Neural cell (in vitro differentiated cells): ENCODE data around the gene ANKFN1. TPM values are rescaled to one million over a fixed set of nuclear protein-coding genes. Genes with fewer than 3 reads are reported as not detected.

ENCODE experiments used
- H2AFZ ChIP-seq: fragments of 200-600, 300-800 bp; sonication (generic), shearing (Covaris generic); 2 replicates; pipeline ENCODE4 v1.6.0; 2014; ENCODE audit warnings: low read depth, mild to moderate bottlenecking, antibody characterized with exemption, low read length, moderate library complexity
- H3F3A ChIP-seq: fragments of 200-600 bp; shearing (Covaris generic); 2 replicates; pipeline ENCODE4 v1.6.1; 2016; ENCODE audit warnings: mild to moderate bottlenecking, moderate library complexity, mixed read lengths, antibody characterized with exemption, low read length; ENCODE audit not compliant: insufficient read depth, poor library complexity, severe bottlenecking
- H3K27ac ChIP-seq: fragments of 200-600, 300-800 bp; sonication (generic), shearing (Covaris generic); 2 replicates; pipeline ENCODE4 v1.5.1; 2014; ENCODE audit warnings: mild to moderate bottlenecking, low read length, moderate library complexity
- H3K27me3 ChIP-seq: fragments of 300-800, 200-600 bp; sonication (generic), shearing (Covaris generic); 2 replicates; pipeline ENCODE4 v1.6.0; 2014; ENCODE audit warnings: mild to moderate bottlenecking, low read depth, low read length, moderate library complexity; ENCODE audit not compliant: insufficient read depth
- H3K36me3 ChIP-seq: fragments of 300-800, 200-600 bp; sonication (generic), shearing (Covaris generic); 2 replicates; pipeline ENCODE4 v1.5.1; 2014; ENCODE audit warnings: mild to moderate bottlenecking, antibody characterized with exemption, low read length, moderate library complexity; ENCODE audit not compliant: insufficient read depth
- H3K4me2 ChIP-seq: fragments of 300-800, 200-600 bp; sonication (generic), shearing (Covaris generic); 2 replicates; pipeline ENCODE4 v1.6.0; 2014; ENCODE audit warnings: mild to moderate bottlenecking, low read length
- H3K4me3 ChIP-seq: fragments of 300-800, 200-600 bp; sonication (generic), shearing (Covaris generic); 2 replicates; pipeline ENCODE4 v1.5.1; 2014; ENCODE audit warnings: mild to moderate bottlenecking, low read length, moderate library complexity
- H3K79me2 ChIP-seq: fragments of 200-600 bp; shearing (Covaris generic); replicated peaks from 2 replicates; pipeline ENCODE4 v1.6.0; 2014; ENCODE audit warnings: mild to moderate bottlenecking, low read length, moderate library complexity; ENCODE audit not compliant: insufficient read depth
- H3K9ac ChIP-seq: fragments of 300-800, 200-600 bp; sonication (generic), shearing (Covaris generic); 2 replicates; pipeline ENCODE4 v1.6.1; 2016; ENCODE audit warnings: mild to moderate bottlenecking, low read length, mixed read lengths
- H3K9me2 ChIP-seq: fragments of 200-600 bp; shearing (Covaris generic); 2 replicates; pipeline ENCODE4 v1.6.1; 2016; ENCODE audit warnings: mild to moderate bottlenecking, low read length, mixed read lengths; ENCODE audit not compliant: insufficient read depth
- H3K9me3 ChIP-seq: fragments of 200-600, 300-800 bp; sonication (generic), shearing (Covaris generic); 2 replicates; pipeline ENCODE4 v1.6.1; 2016; ENCODE audit warnings: mild to moderate bottlenecking, mixed run types, low read length, moderate library complexity, mixed read lengths
- H4K20me1 ChIP-seq: fragments of 200-600 bp; shearing (Covaris generic); 2 replicates; pipeline ENCODE4 v1.6.1; 2016; ENCODE audit warnings: mild to moderate bottlenecking, mixed run types; ENCODE audit not compliant: insufficient read depth
- EP300 ChIP-seq: fragments of 450-650 bp; conservative IDR thresholded peaks from 2 replicates; pipeline ENCODE4 v1.6.1; 2014; ENCODE audit warnings: antibody characterized with exemption, mild to moderate bottlenecking, moderate library complexity; ENCODE audit not compliant: poor library complexity, severe bottlenecking
- EZH2 ChIP-seq: fragments of 200-600, 300-800 bp; shearing (Covaris generic), sonication (generic); IDR thresholded peaks from 2 replicates; pipeline ENCODE4 v1.6.1; 2014; ENCODE audit warnings: antibody characterized with exemption, low read length, borderline replicate concordance, mild to moderate bottlenecking; ENCODE audit not compliant: insufficient read depth, poor library complexity, severe bottlenecking
- MXI1 ChIP-seq: fragments of 450-650 bp; conservative IDR thresholded peaks from 2 replicates; pipeline ENCODE4 v1.6.1; 2014; ENCODE audit warnings: antibody characterized with exemption, mild to moderate bottlenecking; ENCODE audit not compliant: poor library complexity, severe bottlenecking
- POLR2AphosphoS5 ChIP-seq: IDR thresholded peaks from 2 replicates; pipeline ENCODE4 v1.6.1; 2012
- RAD21 ChIP-seq: fragments of 450-650 bp; conservative IDR thresholded peaks from 2 replicates; pipeline ENCODE4 v1.6.1; 2014; ENCODE audit warnings: antibody characterized with exemption, mild to moderate bottlenecking, moderate library complexity
- REST ChIP-seq: IDR thresholded peaks from 2 replicates; pipeline ENCODE4 v1.6.1; 2012; ENCODE audit warnings: borderline replicate concordance
- SMC3 ChIP-seq: fragments of 450-650 bp; conservative IDR thresholded peaks from 2 replicates; pipeline ENCODE4 v1.6.1; 2014; ENCODE audit warnings: antibody characterized with exemption, mild to moderate bottlenecking, moderate library complexity; ENCODE audit not compliant: poor library complexity
- TAF1 ChIP-seq: IDR thresholded peaks from 2 replicates; pipeline ENCODE4 v1.6.1; 2012; ENCODE audit warnings: low read depth
- polyA plus RNA-seq: library from polyadenylated mRNA; depleted of rRNA; stranded (reverse); fragments of >200 nt; gene quantifications from 2 replicates; pipeline ENCODE4 v1.2.3, GENCODE V29; 2014
- TF ChIP-seq, protein P1 (sequence below): fragments of 450-650 bp; IDR thresholded peaks from 2 replicates; pipeline ENCODE4 v1.5.1; 2014; ENCODE audit warnings: antibody characterized with exemption, mild to moderate bottlenecking, moderate library complexity; ENCODE audit not compliant: poor library complexity, severe bottlenecking

The ANKFN1 gene
- polyA plus RNA-seq, 1 donor from 2014 or later: 0.14 TPM

GRCh38 chr17:56319531-56319930 is 166.3 kb downstream of the ANKFN1 start:
- no peak overlapping the region for H2AFZ ChIP-seq
- TF ChIP-seq RAD21 (peak; percentile 70), EZH2 (no peak), SMC3 (peak; percentile 59), MXI1 (no peak)
- TF ChIP-seq, protein P1, sequence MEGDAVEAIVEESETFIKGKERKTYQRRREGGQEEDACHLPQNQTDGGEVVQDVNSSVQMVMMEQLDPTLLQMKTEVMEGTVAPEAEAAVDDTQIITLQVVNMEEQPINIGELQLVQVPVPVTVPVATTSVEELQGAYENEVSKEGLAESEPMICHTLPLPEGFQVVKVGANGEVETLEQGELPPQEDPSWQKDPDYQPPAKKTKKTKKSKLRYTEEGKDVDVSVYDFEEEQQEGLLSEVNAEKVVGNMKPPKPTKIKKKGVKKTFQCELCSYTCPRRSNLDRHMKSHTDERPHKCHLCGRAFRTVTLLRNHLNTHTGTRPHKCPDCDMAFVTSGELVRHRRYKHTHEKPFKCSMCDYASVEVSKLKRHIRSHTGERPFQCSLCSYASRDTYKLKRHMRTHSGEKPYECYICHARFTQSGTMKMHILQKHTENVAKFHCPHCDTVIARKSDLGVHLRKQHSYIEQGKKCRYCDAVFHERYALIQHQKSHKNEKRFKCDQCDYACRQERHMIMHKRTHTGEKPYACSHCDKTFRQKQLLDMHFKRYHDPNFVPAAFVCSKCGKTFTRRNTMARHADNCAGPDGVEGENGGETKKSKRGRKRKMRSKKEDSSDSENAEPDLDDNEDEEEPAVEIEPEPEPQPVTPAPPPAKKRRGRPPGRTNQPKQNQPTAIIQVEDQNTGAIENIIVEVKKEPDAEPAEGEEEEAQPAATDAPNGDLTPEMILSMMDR: peak; percentile 65
- H3K9me3 ChIP-seq: no peaks in the 10 kb centered on the region
- H3K79me2 ChIP-seq: no peaks in the 10 kb centered on the region
- no peak overlapping the region for H3K4me2 ChIP-seq
- no peaks in the 10 kb centered on the region for H4K20me1 ChIP-seq
- no peak overlapping the region for H3K27ac ChIP-seq
- H3K27me3 ChIP-seq: no peaks in the 10 kb centered on the region
- no peaks in the 10 kb centered on the region for H3K36me3 ChIP-seq
- H3K4me3 ChIP-seq: no peak overlapping the region
- no peak overlapping the region for H3K9ac ChIP-seq
- no peaks in the 10 kb centered on the region for H3F3A ChIP-seq
- no peaks in the 10 kb centered on the region for H3K9me2 ChIP-seq

DNA sequence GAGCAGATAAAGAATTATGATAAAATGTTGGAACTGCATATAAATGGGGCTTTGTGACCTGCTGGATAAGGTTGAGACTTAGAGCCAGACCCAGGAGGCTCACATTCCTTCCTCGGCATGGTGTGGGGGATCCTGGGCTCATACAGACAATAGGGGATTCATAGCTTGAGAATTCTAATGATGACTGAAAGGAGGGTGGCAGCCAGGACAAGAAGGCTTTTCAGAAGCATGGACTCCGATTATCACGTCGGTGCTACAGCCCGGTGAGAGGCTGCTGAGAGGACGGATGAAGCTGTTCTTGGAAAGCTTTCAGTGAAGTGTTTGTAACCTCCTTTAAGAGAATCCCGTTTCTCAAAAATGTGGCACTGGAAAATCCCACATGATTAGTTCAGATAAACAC is 167.2 kb downstream of the ANKFN1 start:
- Histone ChIP-seq H3K4me2 (no peak overlapping the region), H3K9me2 (no peaks in the 10 kb centered on the region), H3K36me3 (no peaks in the 10 kb centered on the region), H3K4me3 (no peak overlapping the region), H3K27me3 (no peaks in the 10 kb centered on the region), H3K79me2 (no peaks in the 10 kb centered on the region), H4K20me1 (no peaks in the 10 kb centered on the region), H3K27ac (no peak overlapping the region), H2AFZ (no peak overlapping the region), H3F3A (no peaks in the 10 kb centered on the region), H3K9me3 (no peaks in the 10 kb centered on the region), H3K9ac (no peak overlapping the region)
- TF ChIP-seq REST: no peak
- TF ChIP-seq TAF1: no peak

DNA sequence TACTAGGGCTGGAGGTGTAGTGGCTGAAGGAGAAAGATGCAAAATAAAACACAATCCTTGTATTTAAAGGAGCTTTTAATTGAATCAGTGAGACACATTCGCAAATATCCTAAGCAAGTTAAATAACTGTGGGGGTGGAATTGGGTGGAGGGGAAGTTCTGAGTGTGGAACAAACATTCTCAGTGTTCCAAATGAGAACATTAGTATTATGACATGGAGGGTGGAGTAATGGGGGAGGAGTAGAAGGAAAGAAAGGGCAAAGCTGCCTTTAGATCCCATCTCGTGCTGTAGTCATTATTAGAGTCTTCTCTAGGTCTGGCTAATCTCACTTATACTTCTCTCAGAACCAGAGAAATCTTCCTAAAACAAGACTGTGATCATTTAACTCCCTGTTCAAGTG is 169.7 kb downstream of the ANKFN1 start:
- no peaks in the 10 kb centered on the region for H3K9me2 ChIP-seq
- no peaks in the 10 kb centered on the region for H3F3A ChIP-seq
- no peaks in the 10 kb centered on the region for H3K36me3 ChIP-seq
- no peak overlapping the region for H3K9ac ChIP-seq
- no peaks in the 10 kb centered on the region for H4K20me1 ChIP-seq
- no peak overlapping the region for H3K4me2 ChIP-seq
- H3K9me3 ChIP-seq: no peaks in the 10 kb centered on the region
- TF ChIP-seq SMC3 (no peak), EP300 (no peak), MXI1 (no peak), EZH2 (no peak), TAF1 (no peak), RAD21 (no peak), POLR2AphosphoS5 (no peak), REST (no peak)
- TF ChIP-seq, protein P1: no peak
- H3K27ac ChIP-seq: no peak overlapping the region
- H2AFZ ChIP-seq: no peak overlapping the region
- no peak overlapping the region for H3K4me3 ChIP-seq
- H3K27me3 ChIP-seq: no peaks in the 10 kb centered on the region
- H3K79me2 ChIP-seq: no peaks in the 10 kb centered on the region
